ENCODE measurements around the gene SLC23A2. TPM values are rescaled to one million over a fixed set of nuclear protein-coding genes. Genes with fewer than 3 reads are reported as not detected.
"Not testable (repeated sequence)": the region's sequence is repeated elsewhere in the genome, so short reads cannot be mapped to it uniquely, and the experiment has no call there.

Gene SLC23A2
- total RNA-seq, 1 donor from 2014 or later, result 12.5 TPM

DNA sequence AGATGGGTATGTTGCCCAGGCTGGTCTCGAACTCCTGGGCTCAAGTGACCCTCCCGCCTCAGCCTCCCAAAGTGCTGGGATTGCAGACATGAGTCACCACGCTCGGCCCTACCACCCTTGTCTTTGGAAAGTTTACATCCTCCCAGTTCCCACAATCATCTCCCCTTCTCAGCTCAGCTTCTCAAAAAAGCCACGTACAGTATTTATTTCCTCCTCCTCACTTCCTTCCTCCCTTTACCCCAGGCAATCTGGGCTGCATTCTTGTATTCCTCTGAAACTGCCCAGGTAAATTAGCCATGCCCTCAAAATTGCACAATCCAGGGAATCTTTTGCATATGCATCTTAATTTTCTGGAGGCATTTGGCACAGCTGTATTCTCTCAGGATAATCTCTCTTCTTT is 7.4 kb upstream of the SLC23A2 start:
- DNase-seq (ENCODE audit: low spot score), result peak; percentile 19

GRCh38 chr20:5005326-5005725 is 4.0 kb upstream of the SLC23A2 start:
- no peak for DNase-seq (ENCODE audit: low spot score)

GRCh38 chr20:5004825-5005224 is 3.5 kb upstream of the SLC23A2 start:
- DNase-seq (ENCODE audit: low spot score), result not testable (repeated sequence)

DNA sequence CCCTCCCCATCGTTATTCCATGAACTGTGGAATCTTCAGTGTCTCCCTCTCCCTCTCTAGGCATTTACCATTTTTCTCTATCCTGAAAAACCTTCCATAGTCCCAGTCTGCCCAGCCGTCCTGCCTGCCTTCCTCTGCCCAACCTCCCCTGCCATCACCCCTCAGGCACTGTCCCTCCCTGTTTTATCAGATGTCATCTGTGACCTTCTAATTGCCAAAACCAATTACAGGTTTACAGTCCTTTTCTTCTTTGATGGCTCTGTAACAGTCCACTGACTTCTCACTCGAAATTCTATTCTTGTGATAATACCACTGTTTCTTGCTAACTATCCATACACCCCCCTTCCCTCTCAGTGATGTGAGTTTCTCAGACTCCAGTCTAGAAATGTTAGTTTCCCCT is 2.3 kb upstream of the SLC23A2 start:
- DNase-seq (ENCODE audit: low spot score), result no peak

GRCh38 chr20:5002077-5002413 is 735 bp upstream of the SLC23A2 start:
- DNase-seq (ENCODE audit: low spot score), result no peak

GRCh38 chr20:5000263-5001173 is 792 bp downstream of the SLC23A2 start:
- DNase-seq (ENCODE audit: low spot score), result no peak

- DNase-seq (ENCODE audit: low spot score), result no peak
These were observed 1.5 kb downstream of the SLC23A2 start for GRCh38 chr20:4999788-5000187.

- DNase-seq (ENCODE audit: low spot score), result no peak
These were observed 3.1 kb downstream of the SLC23A2 start for GRCh38 chr20:4998160-4998651.

- DNase-seq (ENCODE audit: low spot score), result no peak
These were observed 4.1 kb downstream of the SLC23A2 start for GRCh38 chr20:4997222-4997621.

- no peak for DNase-seq (ENCODE audit: low spot score)
These were observed 11.7 kb downstream of the SLC23A2 start for GRCh38 chr20:4989570-4989969.

DNA sequence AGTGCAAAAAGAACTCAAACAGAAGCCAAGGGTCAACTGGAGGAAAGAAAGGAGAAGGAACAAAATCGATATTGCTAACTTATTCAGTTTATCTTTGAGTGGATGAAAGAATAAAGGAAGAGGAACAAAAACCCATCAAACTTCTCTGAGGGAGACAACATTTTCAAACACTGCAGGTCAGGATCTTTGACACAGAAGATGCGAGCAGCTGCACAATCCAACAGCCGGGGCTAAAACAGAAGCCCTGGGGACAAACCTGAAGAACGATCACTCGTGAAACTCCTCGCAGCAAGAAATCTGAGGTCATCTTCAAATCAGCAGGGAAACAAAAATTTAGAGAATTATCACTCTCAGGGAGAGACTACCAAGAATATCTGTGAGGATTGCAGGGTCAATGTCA is 14.2 kb downstream of the SLC23A2 start:
- DNase-seq (ENCODE audit: low spot score), result no peak

DNA sequence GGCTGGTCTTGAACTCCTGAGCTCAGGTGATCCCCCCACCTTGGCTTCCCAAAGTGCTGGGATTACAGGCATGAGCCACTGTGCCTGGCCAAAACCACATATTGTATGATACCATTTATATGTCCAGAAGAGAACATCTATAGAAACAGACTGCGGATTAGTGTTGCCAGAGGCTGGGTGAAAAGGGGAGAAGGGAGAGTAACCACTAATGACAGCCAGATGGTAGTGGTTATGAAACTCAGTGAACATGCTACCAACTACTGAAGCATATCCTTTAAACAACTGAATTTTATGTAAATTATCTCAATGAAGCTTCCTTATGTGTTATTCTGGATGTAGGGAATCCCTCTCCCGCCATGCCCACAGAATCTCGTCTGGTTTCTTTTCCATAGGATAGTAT is 15.7 kb downstream of the SLC23A2 start:
- no peak for DNase-seq (ENCODE audit: low spot score)

GRCh38 chr20:4982281-4982680 is 19.0 kb downstream of the SLC23A2 start:
- no peak for DNase-seq (ENCODE audit: low spot score)

DNA sequence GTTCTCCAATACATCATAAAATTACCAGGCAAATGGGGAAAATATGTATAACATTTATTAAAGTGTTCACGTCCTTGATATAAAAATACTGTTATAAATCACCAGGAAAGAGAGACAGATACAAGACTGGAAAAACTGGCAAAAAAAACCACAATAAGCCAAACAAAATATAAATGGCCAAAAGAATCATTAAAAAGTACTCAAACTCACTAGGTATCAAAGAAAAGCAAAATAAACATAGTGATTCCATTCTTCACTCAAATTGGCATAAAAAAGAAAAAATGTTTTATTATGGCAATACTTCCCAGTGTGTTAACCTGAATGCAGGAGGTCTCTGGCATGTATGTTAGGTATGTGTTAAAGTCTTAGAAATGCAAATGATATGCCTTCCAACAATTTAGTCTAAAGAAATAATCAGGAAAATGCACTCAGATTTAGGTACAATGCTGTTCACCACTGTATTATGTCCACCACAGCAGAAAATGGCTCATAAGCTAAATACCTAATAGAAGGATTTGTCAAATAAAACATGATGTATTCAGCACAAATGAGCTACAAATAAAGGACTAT is 21.4 kb downstream of the SLC23A2 start:
- DNase-seq (ENCODE audit: low spot score), result no peak

DNA sequence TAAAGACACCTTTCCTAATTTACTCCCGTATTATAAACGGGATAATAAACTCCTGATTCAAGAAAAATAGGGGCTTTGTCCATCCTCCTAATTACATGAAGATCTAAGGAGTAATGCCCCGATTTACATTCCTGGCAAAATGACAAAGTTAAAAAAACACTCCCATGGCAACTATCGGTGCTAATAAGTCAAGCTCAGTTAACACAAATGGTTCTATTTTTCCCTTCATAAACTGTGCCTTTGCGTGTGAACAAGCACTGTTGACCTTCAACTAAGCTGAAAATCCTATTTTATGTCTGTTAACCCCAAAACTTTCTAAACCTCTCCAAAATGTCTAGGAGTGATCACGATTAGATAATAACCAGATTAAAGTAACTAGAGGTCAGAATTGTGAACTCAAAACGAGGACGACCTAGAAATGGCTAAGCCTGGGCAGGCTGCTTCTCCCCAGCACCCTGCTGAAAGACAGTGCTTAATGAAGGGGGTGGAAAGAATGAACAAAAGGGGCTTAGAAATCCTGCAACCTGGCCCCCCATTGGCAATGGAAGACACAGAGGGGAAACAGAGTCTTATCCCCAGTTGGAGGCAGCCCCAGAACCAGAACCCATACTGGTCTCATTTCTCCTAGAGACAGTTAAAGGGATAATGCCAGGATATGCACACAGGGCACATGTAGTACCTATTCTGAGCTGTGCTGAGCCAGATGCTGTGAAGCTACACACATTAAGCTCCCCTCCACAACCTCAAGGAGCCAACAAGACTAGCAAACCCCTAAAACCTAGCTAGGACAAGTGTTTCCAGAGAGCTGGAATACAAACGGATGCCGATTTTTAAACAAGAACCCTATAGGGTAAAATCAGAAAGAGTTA is 23.0 kb downstream of the SLC23A2 start:
- peak; percentile 28 for DNase-seq (ENCODE audit: low spot score)

DNA sequence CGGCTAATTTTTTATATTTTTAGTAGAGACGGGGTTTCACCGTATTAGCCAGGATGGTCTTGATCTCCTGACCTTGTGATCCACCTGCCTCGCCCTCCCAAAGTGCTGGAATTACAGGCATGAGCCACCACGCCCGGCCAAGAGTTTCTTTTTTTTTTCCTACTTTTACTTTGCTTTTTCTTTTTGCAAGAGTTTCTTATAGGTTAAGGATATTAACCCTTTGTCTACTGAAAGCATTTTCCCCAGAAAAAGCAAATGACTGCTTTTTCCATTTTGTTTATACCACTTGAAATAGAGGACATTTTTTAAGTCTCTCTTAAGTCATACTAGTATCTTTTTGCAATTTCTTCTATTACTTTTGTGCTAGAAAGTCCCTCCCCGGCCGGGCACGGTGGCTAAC is 25.3 kb downstream of the SLC23A2 start:
- not testable (repeated sequence) for DNase-seq (ENCODE audit: low spot score)

DNA sequence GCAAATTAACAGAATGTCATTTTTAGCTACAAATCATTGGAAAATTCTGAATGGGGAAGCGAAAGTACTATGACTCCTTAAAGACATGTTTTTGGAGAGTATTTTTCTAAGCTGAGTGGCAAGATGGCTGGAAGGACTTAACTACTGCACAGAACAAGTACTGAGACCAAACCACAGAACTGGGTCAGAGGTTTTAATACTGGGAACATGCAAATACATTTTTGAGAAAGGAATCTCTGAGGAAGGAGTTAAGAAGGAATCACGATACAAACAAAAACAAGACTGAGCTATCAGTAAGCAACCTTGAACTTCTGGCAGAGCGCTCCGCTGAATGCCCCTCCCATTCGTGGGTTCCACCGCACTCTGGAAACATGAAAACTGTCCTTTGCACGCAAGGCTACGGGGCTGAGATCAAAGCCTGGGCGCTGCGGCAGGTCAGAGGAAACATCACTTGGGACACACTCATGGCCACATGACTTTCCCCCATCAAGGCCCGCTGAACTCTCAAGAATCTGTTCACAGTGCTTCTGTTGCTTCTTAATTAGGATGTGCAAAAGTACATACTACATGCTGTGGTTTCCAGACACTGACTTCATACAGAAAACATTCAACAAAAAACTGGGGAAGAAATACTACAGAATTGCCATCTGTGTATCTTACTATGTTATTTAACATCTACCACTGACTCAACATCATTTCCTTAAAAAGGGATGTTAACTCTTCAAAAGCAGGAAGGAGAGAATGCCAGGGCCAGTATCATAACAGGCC is 27.8 kb downstream of the SLC23A2 start:
- DNase-seq (ENCODE audit: low spot score), result peak; percentile 28

DNA sequence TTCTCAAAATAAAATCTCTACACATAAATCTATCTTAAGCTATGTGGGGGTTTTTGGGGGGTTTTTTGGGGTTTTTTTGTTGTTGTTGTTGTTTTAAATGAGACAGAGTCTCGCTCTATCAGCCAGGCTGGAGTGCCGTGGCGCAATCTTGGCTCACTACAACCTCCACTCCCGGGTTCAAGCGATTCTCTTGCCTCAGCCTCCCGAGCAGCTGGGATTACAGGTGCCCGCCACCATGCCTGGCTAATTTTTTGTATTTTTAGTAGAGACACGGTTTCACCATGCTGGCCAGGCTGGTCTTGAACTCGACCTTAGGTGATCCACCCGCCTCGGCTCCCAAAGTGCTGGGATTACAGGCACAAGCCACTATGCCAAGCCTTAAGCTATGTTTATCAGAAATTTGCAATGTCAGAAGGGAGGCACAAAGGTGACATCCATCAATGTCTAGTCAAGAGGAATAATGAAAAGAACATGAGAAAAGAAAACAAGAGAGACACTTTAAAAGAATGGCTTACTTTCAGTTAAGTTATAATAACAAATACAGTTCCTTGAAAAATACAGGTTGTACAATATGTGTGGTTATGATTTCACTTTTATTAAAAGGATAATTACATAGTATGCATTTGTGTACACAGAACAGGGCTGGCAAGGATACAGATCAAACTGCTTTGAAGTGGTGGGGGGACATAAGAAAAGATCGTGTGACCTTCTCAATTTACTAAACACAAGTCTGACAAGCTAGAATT is 28.6 kb downstream of the SLC23A2 start:
- no peak for DNase-seq (ENCODE audit: low spot score)

GRCh38 chr20:4971064-4971463 is 30.2 kb downstream of the SLC23A2 start:
- no peak for DNase-seq (ENCODE audit: low spot score)

GRCh38 chr20:4967752-4968477 is 33.4 kb downstream of the SLC23A2 start:
- DNase-seq (ENCODE audit: low spot score), result no peak

Measured in umbilical cord (tissue), 2 donors.